NCI-H345 (cell line): Measurements from ENCODE around the gene PLXNB1.

ENCODE experiments used
- DNase-seq: peaks from one replicate; lab custom pipeline; 2025; lab: John Stamatoyannopoulos, UW

Gene PLXNB1

GRCh38 chr3:48417529-48418108, 12.3 kb downstream of the PLXNB1 start:
- DNase-seq, result no peak

DNA sequence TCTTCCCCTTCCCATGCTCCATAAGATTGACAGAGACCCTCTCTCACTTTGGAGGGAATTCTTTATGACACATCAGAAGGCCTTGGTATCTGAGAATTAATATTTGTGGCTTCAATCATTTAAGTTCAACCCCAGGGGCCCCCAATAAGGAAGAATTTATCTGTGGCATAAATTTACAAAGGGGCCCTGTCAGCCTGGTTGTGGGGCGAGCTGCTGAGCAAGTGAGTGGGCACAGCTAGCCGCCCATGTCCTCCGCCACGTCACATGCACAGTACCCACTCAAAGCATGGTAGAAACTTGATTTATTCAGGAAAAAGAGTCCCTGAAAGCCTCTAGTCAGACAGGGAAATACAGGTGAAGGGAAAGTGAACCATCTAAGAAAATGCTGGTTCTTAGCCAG, 13.3 kb downstream of the PLXNB1 start:
- DNase-seq, result no peak

DNA sequence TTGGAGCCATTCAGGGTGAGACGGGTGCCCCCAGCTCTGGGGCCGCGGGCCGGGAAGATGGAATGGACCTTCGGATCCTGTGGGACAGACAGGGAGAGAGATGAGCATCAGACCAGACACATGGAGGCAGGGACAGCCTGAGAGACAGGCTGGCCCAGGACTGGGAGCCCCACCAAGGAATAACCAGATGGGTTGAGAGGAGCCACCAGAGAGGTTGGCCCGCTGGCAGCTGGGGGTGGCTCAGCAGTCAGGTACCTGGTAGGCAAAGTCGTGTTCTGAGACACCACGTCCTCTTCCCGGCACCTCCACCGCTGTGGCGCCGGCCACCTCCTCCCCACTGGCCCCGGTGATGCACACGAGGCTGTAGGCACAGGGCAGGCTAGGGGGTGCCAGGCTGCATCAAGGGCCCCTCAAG, 13.8 kb downstream of the PLXNB1 start:
- no peak for DNase-seq

DNA sequence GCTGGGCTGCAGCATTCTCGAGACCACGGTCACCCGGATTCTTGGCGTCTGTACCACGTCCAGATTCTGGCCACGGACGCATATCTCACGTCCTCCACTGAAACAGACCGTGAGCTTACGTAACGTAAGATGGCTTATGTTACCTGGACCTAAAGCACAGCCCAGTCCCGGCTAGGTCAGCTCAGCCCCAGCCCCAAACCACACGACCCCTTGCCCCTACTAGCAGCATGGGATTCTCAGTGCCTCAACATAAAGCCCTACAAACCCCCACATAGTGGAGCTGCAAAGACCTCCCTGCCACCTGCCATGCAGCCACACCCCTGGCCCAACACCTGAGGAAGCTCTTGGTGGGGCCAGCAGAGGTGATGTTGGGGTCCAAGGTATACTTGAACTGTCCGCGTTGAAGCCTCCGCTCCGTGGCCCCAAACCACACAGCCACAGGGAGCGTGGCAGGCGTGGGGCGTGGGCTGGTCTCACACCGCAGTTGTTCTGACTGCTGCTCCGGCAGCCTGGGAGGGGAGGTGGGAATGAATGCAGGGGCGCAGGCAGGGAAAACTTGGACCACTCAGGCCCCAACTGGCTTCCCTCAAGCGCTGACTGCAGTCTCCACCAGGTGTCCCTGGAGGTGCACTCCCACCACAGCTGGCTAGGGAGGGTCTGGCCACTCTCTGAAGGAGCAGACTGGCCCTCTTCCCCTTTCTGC, 14.5 kb downstream of the PLXNB1 start:
- DNase-seq, result no peak

DNA sequence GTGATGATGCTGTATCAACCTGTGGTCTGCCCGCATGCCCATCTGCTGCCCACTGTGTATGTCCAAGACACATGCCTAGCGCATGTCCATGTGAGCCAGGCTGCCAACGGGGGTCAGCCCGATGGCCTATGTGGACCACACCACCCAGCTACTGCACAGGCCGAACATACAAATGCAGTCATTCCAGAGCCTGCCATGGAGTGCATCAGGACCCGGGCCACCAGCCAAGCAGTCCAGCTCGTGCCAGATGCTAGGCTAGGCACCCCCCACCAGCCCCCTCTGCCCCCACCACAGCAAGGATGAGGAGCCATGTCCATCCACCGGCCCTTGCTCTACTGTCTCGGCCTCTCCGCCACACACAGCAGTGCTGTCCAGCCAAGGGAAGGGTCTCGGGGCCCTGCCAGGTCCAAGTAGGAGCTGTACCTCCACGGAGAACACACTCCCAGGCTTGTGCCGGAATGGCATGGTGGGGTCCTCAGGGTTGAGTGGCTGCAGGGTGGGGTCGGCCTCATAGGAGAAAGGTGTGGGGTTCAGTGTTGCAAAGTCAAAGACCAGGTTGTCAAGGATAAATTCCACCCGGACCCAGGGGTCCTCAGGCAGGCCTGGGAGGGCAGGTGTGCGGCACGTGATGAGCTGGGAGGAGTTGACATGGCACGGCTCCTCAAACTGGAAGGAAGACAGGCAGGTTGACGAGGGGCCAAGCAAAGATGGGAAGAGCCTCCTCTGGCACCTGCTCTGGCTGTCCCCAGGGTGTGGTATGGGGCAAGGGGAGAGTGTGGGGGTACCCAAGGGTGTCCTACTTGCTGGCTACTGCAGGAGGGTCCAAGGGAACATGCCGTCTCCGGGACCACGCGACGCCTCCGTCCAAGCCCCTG, 15.3 kb downstream of the PLXNB1 start:
- DNase-seq, result no peak

- no peak for DNase-seq
Measured at GRCh38 chr3:48413611-48414010, 16.3 kb downstream of the PLXNB1 start.

- DNase-seq, result no peak
Measured at GRCh38 chr3:48413086-48413485, 16.8 kb downstream of the PLXNB1 start.

DNA sequence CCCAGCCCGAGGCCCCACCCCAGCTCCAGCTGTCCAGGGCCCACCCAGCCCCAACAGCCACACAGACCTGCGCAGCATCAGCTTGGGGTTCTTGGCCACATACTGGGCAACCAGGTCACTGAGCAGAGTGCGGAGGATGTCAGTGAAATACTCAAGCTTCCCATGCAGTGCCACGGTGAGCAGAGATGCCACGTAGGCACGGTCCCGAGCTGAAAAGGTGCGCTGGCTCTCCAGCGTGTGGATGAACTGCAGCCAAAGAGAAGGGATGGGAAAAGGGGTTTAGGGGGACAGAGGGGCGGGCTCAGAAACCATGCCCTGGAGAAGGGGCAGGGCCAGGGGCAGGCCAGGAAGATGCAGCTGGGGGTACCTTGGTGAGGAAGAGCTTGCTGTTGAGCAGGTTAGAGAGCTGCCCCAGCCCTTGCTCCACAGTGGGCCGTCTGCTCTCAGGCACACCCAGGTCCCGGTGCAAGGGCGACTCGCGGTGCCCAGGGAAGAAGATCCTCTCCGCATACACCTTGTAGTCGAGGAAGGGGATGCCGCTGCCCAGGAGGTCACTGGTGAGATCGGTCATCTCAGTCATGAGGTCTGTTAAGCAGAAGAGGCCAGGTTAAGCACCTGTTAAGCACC, 17.4 kb downstream of the PLXNB1 start:
- no peak for DNase-seq

- no peak for DNase-seq
Measured at GRCh38 chr3:48411606-48412374, 18.1 kb downstream of the PLXNB1 start.

GRCh38 chr3:48411041-48411588, 18.8 kb downstream of the PLXNB1 start:
- DNase-seq, result no peak

- no peak for DNase-seq
Measured at GRCh38 chr3:48410205-48411040, 19.5 kb downstream of the PLXNB1 start.

DNA sequence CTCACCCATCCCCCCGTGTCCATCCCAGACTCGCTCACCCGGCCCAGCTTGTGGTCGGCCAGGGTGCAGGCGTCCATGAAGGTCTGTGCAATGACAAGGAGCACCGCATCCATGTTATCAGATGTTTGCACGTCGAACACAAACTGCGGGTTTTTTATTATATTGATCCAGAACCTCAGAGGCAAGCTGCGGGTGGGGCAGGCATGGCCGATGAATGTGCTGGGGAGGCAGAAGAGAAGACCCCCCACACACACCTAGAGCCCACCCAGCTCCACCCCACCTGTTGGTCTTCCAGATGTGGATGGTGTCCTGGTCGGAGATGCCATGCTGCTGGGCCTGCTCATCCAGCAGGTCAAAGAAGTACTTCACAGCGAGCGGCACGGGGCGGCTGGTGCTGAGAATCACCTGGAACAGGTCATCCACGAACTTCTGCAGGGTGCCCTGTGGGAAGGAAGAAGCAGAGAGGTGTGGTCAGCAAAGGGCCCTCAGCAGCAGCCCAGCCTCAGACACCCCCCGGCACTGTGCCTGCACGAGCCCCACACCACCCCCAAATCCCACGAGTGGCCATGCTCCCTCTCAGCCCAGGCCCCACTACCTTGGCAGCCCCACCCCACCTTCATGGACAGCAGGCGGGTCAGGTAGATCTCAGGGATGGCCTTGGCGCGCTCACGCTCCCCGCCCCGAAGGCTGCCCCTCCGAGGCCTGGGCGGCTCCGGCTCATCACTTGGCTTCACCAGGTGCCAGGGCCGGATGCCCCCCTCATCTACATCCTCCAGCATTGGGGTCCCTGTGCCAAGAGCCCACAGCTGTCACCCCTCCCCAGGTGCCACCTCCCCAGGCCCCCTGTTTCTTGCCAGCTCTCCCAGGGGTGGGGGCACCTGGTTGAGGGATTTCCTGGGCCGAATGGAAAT, 20.3 kb downstream of the PLXNB1 start:
- no peak for DNase-seq

- no peak for DNase-seq
Measured at GRCh38 chr3:48408823-48409281, 21.0 kb downstream of the PLXNB1 start.

DNA sequence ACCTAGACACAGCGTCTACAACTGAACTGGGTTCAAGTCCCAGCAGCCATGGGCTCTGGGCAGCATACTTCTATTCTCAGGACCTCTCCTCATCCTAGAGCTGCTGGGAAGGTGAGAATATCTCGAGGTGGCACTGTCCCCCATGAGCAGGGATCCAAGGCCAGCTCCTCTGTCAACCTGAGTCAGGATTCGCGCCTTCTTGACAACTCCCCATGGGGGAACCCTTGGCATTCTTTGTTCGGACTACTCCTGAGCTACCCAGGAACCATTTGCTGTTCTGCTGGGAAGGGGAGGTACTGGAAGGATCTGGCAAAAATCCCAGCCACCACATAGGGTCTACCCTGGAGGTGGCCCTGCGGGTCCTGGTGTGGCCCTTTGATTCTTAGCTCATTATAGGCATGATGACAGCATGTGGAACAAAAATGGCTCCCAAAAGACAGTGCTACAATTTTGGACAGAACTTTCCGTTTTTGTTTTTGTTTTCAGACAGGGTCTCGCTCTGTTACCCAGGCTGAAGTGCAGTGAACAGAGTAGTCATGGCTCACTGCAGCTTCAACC, 22.3 kb downstream of the PLXNB1 start:
- no peak for DNase-seq

- DNase-seq, result no peak
Measured at GRCh38 chr3:48406443-48407431, 23.1 kb downstream of the PLXNB1 start.

- DNase-seq, result no peak
Measured at GRCh38 chr3:48405971-48406370, 23.9 kb downstream of the PLXNB1 start.

GRCh38 chr3:48405343-48405881, 24.5 kb downstream of the PLXNB1 start:
- no peak for DNase-seq
